Stromal cell of bone marrow (primary cell): ENCODE results near the gene ILDR2.
"Not testable (repeated sequence)": the region's sequence is repeated elsewhere in the genome, so short reads cannot be mapped to it uniquely, and the experiment has no call there.

Experiments used
- DNase-seq: peaks from one replicate; pipeline ENCODE4 v3.0.0-alpha.2; 2012; ENCODE audit warnings: low read depth

ILDR2 gene

DNA sequence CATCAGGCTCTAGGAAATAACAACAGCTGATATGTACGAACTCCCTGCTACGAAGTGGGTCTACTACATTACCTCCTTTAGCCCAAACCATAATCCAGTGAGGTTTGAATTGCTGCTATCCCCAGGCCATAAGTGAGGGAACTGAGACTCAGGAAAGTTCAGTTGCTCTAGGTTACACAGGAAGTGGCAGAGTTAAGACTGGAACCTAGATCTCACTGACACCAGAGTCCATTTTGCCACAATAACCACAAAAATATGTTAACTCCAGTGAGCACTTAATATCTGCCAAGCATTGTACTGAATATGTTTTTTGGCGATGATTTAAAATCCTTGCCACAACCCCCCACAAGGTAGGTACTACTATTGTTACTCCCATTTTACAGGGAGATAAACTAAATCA lies 90.4 kb downstream of the ILDR2 start:
- DNase-seq: no peak

DNA sequence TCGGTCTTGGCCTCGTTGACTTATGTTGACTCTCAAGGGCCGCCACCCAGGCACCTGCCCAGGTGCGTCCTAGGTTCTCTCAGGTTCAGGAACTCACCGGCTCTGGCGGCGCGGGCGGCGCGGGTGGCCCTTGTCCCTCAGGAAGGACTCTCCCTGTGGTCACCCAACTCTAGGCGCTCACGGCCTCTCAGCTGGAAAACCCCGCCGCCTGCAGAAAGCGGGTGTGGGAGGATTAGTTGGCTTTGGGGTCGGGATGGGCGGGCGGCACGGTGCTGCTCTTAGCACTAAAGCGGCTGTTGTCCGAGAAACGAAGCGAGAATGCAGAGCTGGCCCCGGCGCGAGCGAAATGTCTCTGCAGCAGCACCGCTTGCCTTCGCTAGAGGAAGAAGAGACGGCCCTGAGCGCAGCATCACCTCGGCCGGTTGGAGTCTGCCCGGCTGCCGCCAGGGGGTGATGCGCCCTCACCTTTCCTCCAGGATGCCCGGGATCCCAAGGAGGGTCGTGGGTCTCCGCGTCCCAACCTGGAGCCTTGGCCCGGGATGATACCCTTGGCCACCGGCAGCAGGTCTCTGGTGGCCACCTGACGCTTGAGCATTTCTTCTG lies 91.2 kb downstream of the ILDR2 start:
- DNase-seq: no peak

DNA sequence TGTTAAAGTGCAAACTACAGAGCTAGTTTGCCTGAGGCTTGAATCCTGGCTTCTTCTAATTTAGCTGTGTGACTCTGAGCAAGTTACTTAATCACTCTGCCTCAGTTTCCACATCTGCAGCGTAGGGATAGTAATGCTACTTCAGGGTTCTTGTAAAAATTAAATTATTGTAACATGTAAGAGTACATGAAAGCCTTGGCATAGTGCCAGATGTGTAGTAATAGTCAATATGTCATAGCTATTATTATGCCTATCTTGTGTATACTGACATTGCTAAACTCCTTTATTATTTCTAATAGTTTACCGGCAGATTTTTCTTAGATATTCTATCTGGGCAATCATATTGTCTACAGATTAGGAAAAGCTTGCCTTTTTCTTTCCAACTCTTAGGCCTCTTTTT lies 92.4 kb downstream of the ILDR2 start:
- no peak for DNase-seq

DNA sequence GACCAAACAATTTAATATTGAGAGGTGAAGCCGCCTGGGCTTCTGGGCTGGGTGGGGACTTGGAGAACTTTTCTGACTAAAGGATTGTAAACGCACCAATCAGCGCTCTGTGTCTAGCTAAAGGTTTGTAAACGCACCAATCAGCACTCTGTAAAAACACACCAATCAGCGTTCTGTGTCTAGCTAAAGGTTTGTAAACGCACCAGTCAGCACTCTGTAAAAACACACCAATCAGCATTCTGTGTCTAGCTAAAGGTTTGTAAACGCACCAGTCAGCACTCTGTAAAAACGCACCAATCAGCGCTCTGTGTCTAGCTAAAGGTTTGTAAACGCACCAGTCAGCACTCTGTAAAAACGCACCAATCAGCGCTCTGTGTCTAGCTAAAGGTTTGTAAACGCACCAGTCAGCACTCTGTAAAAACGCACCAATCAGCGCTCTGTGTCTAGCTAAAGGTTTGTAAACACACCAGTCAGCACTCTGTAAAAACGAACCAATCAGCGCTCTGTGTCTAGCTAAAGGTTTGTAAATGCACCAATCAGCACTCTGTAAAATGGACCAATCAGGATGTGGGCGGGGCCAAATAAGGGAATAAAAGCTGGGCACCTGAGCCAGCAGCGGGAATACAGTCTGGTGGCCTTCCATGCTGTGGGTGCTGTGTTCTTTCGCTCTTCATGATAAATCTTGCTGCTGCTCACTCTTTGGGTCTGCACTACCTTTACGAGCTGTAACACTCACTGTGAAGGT lies 97.0 kb downstream of the ILDR2 start:
- not testable (repeated sequence) for DNase-seq

DNA sequence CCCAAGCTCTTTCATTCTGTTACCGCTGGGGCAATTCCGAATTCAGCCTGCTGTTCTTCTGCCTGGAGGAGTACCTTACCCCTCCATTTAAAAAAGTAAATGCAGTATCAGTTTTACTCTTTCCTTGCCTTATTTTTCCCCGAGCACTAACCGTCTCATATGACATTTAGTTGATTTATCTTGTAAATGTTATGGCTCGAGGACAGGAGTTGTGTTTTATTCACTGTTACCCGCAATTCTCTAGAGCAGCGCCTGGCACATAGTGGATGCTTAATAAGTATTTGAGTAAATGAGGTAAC lies 98.9 kb downstream of the ILDR2 start:
- no peak for DNase-seq

DNA sequence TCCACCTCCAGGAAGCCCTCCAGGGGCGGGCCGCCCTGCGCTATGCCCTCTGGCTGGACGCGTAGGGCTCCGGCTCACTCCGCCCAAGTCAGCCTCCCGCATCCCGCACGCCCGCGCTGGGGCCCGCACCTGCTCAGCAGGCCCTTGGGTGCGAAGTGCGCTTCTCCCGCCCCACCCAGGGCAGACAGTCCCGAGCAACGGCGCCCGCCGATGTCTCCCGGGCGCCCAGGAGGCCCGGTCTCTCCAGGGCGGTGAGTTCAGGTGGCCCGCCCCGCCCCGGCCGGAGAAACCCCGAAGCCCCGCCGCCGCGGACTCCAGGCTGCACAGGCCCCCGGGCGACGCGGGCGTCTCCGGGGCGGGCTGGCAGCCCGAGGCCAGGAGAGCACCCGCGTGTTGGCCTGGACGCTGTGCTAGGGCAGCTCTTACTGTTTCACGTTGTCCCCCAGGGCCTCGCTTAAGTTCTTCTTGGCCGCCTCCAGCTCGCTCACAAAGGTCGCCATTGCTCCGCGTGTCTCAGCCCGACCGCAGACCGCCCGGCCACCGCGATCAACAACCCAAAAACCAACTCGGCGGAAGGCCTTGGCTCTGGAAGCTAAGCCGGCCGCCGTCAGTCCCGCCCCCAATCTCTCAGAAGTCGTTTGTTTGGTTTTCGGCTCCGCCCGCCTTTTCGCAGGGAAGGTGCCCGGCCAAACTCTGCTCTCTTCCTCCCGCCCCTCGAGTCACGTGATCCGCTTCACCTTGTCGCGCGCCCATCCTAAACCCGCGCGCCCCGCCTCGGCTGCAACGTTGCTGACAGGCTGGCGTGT lies 99.4 kb downstream of the ILDR2 start, which contains the start of gene TADA1:
TSS of gene TADA1 (minus strand) at position 531 of the 806 bp plus-strand sequence. CDS start at position 500, 31 bp downstream.
- DNase-seq: peak; percentile 97

DNA sequence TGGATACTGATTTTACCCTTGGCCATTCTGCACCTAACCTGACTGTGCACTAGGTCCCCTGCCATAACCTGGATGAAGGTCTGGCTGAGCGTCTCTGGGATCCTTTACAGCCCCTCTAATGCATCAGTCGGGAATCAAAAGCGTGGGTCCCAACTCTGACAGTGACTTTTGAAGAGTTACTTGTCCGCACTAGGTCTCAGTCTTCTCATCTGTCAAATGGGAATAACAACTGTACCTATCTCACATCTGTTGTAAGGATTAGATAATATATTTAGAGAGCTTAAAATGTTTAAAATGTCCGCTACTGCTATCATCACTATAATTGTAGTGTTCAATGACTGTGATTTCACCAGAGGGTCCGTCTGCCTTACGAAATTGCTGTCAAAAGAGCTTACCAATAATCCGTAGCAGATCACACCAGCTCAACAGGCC lies 100.0 kb downstream of the ILDR2 start:
- DNase-seq: no peak

DNA sequence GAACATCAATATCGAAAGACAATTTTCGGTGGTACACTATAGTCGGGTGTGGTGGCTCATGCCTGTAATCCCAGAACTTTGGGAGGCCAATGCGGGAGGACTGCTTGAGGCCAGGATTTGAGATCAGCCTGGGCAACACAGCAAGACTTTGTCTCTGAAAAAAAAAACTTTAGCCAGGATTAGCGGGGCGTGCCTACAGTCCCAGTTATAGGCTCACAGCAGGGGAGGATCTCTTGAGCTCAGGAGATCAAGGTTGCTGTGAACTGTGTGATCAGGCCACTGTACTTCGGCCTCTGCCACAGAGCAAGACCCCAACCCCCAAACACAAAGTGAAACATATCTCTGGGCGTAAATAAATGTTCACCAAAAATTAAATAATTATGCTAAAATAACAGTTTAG lies 100.9 kb downstream of the ILDR2 start:
- no peak for DNase-seq

DNA sequence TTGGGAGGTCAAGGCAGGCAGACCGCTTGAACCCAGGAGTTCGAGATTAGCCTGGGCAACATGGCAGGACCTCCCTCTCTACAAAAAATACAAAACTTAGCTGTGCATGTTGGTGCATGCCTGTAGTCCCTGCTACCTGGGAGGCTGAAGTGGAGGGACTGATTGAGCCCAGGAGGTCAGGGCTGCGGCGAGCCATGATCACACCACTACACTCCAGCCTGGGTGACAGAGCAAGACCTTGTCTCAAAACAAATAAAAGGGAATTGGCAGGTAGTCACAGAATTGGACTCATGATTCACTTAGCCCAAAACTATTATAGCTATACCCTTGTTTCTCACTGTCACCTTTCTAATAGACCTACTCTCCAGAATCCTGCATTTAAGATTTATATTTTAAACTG lies 104.8 kb downstream of the ILDR2 start:
- DNase-seq: no peak

DNA sequence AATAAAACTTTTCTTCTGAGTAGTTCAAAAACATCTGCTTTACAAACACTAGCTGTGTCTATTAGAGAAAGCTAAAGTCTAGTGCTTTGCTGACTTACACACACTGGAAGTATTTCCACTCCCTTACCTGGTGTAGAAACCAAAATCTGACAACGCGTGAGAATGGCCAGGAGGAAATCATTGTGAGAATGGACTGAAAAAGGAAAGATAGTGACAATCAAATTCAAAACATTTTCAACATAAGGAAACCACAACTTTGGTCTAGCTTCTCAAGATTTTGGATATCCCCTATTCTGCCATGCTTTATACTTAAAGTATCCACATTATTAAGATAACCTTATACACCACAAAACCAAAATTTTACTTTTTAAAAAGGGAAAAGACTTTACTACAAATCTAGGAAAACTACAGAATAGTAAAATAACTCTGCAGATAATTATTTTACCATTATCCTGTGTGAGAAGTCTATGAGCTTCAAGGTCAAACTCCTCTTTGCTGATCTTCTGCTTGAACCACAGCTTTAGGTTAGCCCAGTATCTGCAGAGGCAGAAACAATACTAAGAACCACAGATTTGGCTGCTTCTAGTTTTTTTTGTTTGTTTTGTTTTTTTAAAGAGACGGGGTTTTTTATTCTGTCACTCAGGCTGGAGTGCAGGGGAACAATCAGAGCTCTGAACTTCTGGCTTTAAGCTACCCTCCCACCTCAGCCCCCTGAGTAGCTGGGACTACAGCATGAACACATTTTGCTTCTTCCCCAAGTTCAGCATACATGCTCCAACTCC lies 105.8 kb downstream of the ILDR2 start:
- DNase-seq: no peak

DNA sequence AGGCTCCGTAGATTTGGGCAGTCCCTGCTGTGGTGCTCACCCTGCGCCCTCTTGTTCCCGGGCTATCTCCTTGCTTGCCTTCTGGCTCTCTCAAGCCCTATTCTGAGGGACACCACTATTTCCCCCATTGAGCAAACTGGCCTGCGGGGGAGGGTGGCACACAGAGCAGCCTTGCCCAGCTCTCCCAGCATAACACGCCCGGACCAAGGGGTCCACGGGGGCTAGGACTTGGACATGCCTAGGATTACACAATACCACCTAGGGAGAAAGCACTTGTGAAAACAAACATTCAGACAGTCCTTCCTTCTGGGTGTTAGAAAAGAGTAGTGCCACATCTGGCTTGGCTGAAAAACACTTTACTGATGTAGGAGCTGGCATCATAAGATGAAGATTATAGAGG lies 106.7 kb downstream of the ILDR2 start:
- no peak for DNase-seq

DNA sequence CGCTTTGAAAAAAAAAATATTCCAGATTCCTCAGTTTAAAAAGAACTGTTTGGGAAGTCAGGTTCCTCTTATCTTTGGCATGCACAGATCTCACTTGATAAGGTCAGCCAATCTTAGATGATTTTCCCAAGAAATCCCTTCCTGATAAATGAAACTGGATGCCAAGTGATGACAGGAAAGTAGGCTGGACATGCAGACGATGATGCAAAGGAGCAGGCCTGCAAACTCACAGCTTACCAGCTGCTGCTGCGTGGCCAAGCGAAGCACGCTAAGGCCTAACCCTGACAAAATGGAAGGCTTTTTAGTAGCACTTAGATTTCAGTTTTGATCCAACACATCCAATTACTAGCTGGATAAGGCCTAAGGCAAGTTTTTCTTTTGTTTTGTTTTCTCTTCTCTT lies 109.4 kb downstream of the ILDR2 start:
- DNase-seq: no peak

DNA sequence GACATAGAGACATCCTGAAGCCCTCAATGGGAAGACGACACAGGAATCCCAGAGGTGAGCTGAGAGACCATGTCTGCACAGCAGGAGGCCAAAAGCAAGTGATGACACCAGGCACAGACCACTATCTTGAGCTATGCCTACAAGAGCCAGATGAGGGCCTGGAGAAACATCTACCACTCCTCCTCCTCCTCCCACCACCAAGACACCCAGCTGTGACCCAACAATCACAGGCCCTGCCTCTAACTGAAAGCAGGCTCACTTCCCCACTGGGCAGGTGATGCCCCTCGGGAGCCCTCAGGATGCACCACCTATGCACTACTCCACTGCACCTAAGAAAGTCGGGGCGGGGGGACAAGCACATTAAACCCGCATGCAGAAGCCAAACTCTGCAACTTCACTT lies 115.7 kb downstream of the ILDR2 start:
- DNase-seq: no peak

DNA sequence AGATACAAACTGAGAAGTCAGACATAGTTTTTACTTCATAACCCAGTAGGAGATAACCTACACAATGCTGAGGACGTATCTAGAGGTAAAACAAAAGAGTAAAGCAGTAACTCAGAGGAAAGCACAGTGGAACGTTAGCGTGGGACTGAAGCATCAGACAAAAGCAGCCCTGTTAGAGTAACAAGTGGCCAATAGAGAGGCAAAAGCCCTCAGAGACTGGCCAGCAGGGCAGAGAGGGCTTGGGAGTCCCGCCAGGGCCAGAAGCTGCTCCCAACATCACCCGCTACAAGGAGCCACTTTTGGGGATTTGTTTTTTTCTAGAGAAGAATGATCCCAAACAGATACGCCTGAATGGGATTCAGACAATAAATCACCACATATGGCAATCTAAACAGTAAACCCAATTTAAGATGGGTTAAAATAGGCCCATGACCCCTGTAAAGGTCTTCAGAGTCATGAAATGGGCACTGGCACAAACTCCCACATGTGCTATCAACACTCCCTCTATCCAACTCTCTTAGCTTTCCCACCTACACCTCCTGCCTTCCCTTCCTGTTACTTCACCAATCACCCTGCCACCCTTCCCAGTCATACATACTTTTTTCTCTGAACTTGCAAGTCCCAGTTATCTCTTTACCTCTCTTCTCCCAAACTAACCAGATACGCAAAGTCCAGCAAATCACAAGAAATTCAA lies 116.5 kb downstream of the ILDR2 start:
- DNase-seq: no peak
